ENCODE measurements around the gene CDH16. TPM values are rescaled to one million over a fixed set of nuclear protein-coding genes. Genes with fewer than 3 reads are reported as not detected.
A peak's percentile ranks its signal among the peaks of the same experiment; 100 is the strongest.
"Not testable (repeated sequence)": the region's sequence is repeated elsewhere in the genome, so short reads cannot be mapped to it uniquely, and the experiment has no call there.

The CDH16 gene
- total RNA-seq, 1 donor from 2014 or later = 0.25 TPM

DNA sequence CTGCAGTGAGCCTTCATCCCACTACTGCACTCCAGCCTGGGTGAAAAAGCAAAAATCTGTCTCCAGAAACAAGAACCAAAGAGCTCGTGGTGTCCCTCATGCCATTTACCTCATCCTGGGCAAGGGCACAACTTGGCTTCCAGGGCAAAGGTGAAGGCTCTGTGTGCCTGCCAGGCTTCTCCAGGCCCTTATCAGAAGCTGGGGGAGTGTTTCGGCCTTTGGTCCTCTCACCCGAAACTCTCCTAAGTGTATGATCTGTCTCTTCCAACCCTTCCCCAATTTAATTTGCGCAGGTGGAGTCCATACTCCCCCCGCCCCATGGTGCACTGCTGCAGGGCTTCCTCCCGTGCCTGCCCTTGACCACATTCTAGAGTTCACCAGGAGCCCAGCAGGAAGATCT is 17.8 kb upstream of the CDH16 start:
- no peak overlapping the region for H3K27ac ChIP-seq
- no peak for DNase-seq (ENCODE audit: extremely low spot score in 2 of 2)
- no peaks in the 10 kb centered on the region for H3K27me3 ChIP-seq
- intact Hi-C loops (cut with DNase I) = no loop called here
- no peak for TF ChIP-seq POLR2AphosphoS5 (IDR thresholded peaks at IDR 0.05; ENCODE audit: insufficient read depth in 1 of 2, low read depth in 1 of 2)
- TF ChIP-seq POLR2A (IDR thresholded peaks at IDR 0.05) = no peak
- H3K4me1 ChIP-seq = peaks cover 55% of the 10 kb centered on the region
- peaks cover 0 to 31% of the 10 kb centered on the region in 2 donors for H3K36me3 ChIP-seq
- H3K9me3 ChIP-seq = no peaks in the 10 kb centered on the region
- H3K4me3 ChIP-seq = peak overlapping the region; percentile 73 to 94

DNA sequence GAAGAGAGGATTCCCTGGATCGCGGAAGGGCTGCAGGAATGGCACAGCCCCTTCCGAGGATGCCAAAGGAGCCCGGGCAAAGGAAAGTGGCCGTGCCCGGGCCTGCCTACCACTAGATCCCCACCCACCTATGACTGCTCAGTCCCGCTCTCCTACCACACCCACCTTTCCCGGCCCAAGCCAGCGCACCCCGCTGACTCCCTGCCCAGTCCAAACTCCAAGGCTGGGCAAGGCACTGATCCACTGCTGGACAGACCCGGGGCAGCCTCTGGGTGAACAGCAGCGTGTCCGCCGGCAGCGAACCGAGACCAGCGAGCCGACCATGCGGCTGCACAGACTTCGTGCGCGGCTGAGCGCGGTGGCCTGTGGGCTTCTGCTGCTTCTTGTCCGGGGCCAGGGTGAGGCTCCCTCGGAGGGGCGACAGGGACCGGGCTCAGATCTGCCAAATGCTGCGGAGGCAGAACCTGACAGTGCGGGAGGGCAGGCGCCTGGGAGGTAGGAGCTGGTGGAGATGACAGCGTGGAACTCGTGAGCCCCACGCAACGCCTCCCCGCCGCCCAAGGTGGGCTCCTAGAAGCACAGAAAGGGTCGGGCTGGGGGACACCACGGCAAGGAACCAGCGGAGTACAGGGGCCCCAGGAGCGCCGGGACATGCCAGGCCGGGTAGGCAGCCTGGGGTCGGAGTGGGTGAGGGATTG is 16.8 kb upstream of the CDH16 start, which contains the start of gene CES2:
CES2 (plus strand) TSS at position 203 of the 698 bp plus-strand sequence; CDS start at position 323, 120 bp downstream.
- Histone ChIP-seq H3K36me3 (peaks cover 0 to 21% of the 10 kb centered on the region in 2 donors), H3K27me3 (no peaks in the 10 kb centered on the region), H3K4me3 (peak within 1 kb of the TSS; percentile 73 to 94), H3K9me3 (no peaks in the 10 kb centered on the region), H3K4me1 (peaks cover 55% of the 10 kb centered on the region), H3K27ac (peak within 1 kb of the TSS; percentile 90)
- intact Hi-C loops (cut with DNase I) = no loop called here
- peak in 1 of 2 donors; percentile 13 for TF ChIP-seq POLR2A (IDR thresholded peaks at IDR 0.05)
- TF ChIP-seq, protein P1, sequence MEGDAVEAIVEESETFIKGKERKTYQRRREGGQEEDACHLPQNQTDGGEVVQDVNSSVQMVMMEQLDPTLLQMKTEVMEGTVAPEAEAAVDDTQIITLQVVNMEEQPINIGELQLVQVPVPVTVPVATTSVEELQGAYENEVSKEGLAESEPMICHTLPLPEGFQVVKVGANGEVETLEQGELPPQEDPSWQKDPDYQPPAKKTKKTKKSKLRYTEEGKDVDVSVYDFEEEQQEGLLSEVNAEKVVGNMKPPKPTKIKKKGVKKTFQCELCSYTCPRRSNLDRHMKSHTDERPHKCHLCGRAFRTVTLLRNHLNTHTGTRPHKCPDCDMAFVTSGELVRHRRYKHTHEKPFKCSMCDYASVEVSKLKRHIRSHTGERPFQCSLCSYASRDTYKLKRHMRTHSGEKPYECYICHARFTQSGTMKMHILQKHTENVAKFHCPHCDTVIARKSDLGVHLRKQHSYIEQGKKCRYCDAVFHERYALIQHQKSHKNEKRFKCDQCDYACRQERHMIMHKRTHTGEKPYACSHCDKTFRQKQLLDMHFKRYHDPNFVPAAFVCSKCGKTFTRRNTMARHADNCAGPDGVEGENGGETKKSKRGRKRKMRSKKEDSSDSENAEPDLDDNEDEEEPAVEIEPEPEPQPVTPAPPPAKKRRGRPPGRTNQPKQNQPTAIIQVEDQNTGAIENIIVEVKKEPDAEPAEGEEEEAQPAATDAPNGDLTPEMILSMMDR (IDR thresholded peaks at IDR 0.05) = no peak
- no peak for TF ChIP-seq POLR2AphosphoS5 (IDR thresholded peaks at IDR 0.05; ENCODE audit: insufficient read depth in 1 of 2, low read depth in 1 of 2)
- DNase-seq (ENCODE audit: extremely low spot score in 2 of 2) = no peak

DNA sequence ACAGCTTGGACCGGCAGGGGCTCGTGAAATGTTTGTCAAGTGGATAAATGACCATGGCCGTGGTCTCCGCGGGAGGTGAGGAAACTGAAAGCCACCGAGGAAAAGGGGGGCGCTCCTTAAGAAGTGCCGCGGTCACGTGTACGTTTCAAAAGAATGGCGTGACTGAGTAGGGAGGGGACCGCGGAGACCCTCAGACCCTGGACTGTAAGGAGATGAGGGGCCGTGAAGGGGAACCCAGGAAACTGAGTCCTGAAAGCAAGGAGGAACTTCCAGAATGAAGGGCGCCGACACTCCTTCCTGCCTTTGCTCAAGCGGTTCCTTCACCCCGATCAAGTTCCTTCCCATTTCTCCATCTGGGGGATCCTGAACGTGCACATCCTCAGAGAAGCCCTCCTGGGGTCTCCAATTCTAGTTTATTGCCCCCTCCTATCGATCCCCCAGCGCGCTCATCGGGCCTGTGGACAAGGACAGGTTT is 16.2 kb upstream of the CDH16 start:
- TF ChIP-seq, protein P1 (IDR thresholded peaks at IDR 0.05) = peak in 1 of 3 experiments; percentile 1
- H3K9me3 ChIP-seq; DNase-seq (ENCODE audit: extremely low spot score in 2 of 2); H3K27me3 ChIP-seq; intact Hi-C loops (cut with DNase I): not testable (repeated sequence)
- H3K36me3 ChIP-seq = peaks cover 0 to 15% of the 10 kb centered on the region in 2 donors
- H3K27ac ChIP-seq = peak overlapping the region; percentile 90
- peaks cover 55% of the 10 kb centered on the region for H3K4me1 ChIP-seq
- H3K4me3 ChIP-seq = peak overlapping the region; percentile 73 to 94

DNA sequence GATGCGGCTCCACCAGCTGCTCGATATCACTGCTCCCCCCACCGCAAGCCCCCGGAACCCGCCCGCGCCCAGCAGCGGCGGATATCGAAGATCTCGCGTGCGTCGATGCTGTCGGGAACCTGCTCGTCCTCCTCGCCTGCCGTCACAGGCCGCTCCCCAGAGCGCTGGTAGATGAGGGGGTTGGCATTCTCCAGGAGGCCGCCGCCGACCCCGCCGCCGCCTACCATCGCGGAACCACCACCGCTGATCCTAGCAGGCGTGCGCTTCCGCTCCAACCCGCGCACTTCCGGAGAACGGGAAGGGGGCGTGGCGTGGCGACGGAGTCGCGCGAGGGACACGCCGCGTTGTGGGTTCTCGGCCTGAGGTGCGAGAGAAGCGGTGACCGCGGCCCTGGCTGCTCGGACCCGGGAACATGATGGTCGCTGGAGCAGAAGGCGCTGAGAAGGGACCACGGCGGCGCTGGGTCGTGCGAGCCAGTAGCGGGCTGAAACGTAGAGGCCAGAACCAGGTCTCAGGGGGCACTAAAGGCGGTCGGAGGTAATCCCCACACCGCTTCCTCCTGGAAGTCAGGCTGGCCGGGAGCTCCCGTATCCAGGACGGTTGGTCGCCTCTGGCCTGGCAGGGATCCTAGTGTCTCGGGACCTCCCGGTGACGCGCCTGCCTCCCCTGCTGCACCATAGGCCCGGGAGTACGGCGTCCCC is 15.6 kb upstream of the CDH16 start, which contains the start of gene CIAO2B:
CIAO2B (minus strand) TSS at position 265 of the 701 bp plus-strand sequence; CDS start at position 227, 38 bp downstream.
- peaks cover 0 to 10% of the 10 kb centered on the region in 2 donors for H3K36me3 ChIP-seq
- H3K27ac ChIP-seq = peak within 1 kb of the TSS; percentile 90
- intact Hi-C loops (cut with DNase I) = no loop called here
- H3K4me3 ChIP-seq = peak within 1 kb of the TSS; percentile 73 to 94
- H3K4me1 ChIP-seq = peaks cover 55% of the 10 kb centered on the region
- no peak for DNase-seq (ENCODE audit: extremely low spot score in 2 of 2)
- H3K9me3 ChIP-seq = no peaks in the 10 kb centered on the region
- H3K27me3 ChIP-seq = no peaks in the 10 kb centered on the region
- TF ChIP-seq, protein P1 (IDR thresholded peaks at IDR 0.05) = peak in 1 of 3 experiments; percentile 4
- TF ChIP-seq POLR2AphosphoS5 (IDR thresholded peaks at IDR 0.05; ENCODE audit: insufficient read depth in 1 of 2, low read depth in 1 of 2) = peak; percentile 93 to 98
- peak in 1 of 2 donors; percentile 87 for TF ChIP-seq POLR2A (IDR thresholded peaks at IDR 0.05)

DNA sequence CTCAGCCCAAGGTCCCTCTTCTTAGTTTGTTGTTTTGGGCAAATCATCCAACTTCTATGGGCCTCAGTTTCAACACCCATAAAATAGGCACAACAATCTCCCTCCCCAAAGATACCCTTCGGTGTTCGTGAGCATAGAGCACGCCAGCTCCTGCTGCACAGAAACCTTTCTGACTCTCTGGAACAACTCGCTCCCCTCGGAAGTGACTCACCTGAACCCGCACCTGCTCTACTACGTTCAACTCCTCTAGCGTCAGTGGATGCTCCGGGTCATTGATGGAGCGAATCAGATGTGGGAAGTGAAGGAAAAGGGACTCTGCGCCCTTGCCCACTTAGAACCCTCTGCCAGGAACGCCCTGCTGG is 15.1 kb upstream of the CDH16 start:
- TF ChIP-seq POLR2A (IDR thresholded peaks at IDR 0.05) = no peak
- TF ChIP-seq, protein P1 (IDR thresholded peaks at IDR 0.05) = no peak
- no peak for TF ChIP-seq POLR2AphosphoS5 (IDR thresholded peaks at IDR 0.05; ENCODE audit: insufficient read depth in 1 of 2, low read depth in 1 of 2)
- H3K36me3 ChIP-seq = peaks cover 0 to 5% of the 10 kb centered on the region in 2 donors
- H3K9me3 ChIP-seq = no peaks in the 10 kb centered on the region
- no peak for DNase-seq (ENCODE audit: extremely low spot score in 2 of 2)
- peak overlapping the region; percentile 73 to 94 for H3K4me3 ChIP-seq
- H3K27me3 ChIP-seq = no peaks in the 10 kb centered on the region
- intact Hi-C loops (cut with DNase I) = no loop called here
- peaks cover 55% of the 10 kb centered on the region for H3K4me1 ChIP-seq
- peak overlapping the region; percentile 90 for H3K27ac ChIP-seq

Measured in vagina (tissue), 2 donors.